Calu3 (cell line): ENCODE measurements around the gene TM4SF18. TPM values are rescaled to one million over a fixed set of nuclear protein-coding genes. Genes with fewer than 3 reads are reported as not detected.

Experiments used
- BruUV-seq: library from RNA; stranded (reverse); fragments of 400-500 nt; replicated peaks from 2 replicates; lab custom pipeline; 2021; lab: Mats Ljungman, UMichigan
- CTCF ChIA-PET: fragments of 300-600 bp; sonication (Branson Sonifier 250); formaldehyde crosslinking; loops from one replicate; lab custom pipeline; 2022; ENCODE audit warnings: antibody characterized with exemption; lab: Charles Lee
- DNase-seq: peaks from one replicate; pipeline ENCODE4 v3.0.0; 2022
- H3K27ac Mint-ChIP-seq: one replicate; pipeline ENCODE4 v1.8.0; 2022; ENCODE audit warnings: mixed read lengths; ENCODE audit not compliant: unreplicated experiment
- H3K27me3 Mint-ChIP-seq: one replicate; pipeline ENCODE4 v1.8.0; 2022; ENCODE audit warnings: mixed read lengths; ENCODE audit not compliant: unreplicated experiment
- H3K36me3 Mint-ChIP-seq: one replicate; pipeline ENCODE4 v1.8.0; 2022; ENCODE audit warnings: mild to moderate bottlenecking, moderate library complexity, mixed read lengths; ENCODE audit not compliant: insufficient read depth, unreplicated experiment
- H3K4me1 Mint-ChIP-seq: one replicate; pipeline ENCODE4 v1.8.0; 2022; ENCODE audit warnings: mild to moderate bottlenecking, low read depth, mixed read lengths; ENCODE audit not compliant: unreplicated experiment
- H3K4me3 Mint-ChIP-seq: one replicate; pipeline ENCODE4 v1.8.0; 2022; ENCODE audit warnings: mild to moderate bottlenecking, low read depth, moderate library complexity, mixed read lengths; ENCODE audit not compliant: unreplicated experiment
- H3K9me3 Mint-ChIP-seq: one replicate; pipeline ENCODE4 v1.8.0; 2022; ENCODE audit warnings: low read depth, mixed read lengths; ENCODE audit not compliant: unreplicated experiment
- intact Hi-C: fragments of 100-400 bp; cut with micrococcal nuclease; formaldehyde crosslinking; loops from one replicate; pipeline ENCODE4 v1.10.0; 2022; ENCODE audit not compliant: unreplicated experiment
- total RNA-seq: library from RNA; stranded (reverse); gene quantifications from 2 replicates; pipeline ENCODE4 v1.2.3, GENCODE V29; 2022
- TF ChIP-seq, protein P1 (sequence below): fragments of 200-600 bp; IDR thresholded peaks from one replicate; pipeline ENCODE4 v1.8.0; 2022; ENCODE audit warnings: antibody characterized with exemption; ENCODE audit not compliant: unreplicated experiment

Gene TM4SF18
- total RNA-seq, 1 experiment from 2014 or later = 0.21 TPM

DNA sequence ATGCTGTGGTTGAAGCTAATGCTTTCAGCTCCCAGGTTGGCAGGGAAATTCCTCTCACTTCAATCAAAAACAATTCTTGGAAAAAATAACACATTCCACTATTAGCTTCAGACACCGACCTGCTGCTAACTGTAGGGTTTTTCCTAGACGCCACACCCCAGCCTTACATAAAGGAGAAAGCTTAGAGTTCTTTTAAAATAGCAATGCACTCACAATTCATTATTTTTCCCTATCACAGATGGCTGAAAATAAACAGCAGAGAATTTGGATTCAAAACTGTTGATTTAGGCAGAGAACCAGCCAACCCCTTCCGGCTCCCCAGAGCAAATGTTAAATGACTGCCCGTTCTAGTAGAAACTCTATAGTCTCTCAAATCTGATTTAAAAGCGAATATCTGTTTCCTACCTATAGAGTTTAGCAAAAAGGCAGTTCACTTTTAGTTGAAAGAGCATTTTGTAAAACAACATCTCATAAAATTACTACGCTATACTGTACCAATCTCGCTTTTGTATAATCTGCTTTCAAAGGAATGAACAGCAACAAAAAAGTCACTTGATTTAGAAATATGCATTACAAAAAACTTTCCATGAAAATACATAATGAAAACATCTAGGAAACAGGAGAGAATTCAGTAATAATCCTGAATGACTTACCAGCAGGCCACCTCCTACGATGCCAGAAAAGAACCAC, 43.4 kb upstream of the TM4SF18 start:
- CTCF ChIA-PET = interaction anchor here (1.1 to 2.2 kb wide), 14 partner anchors 10 to 177 kb away, joined by 3 to 23 read pairs (median 6); no protein-coding TSS in a partner anchor
- Mint-ChIP-seq H3K27ac (peak overlapping the region; percentile 95), H3K4me1 (peaks cover 53% of the 10 kb centered on the region), H3K4me3 (peak overlapping the region; percentile 75), H3K9me3 (no peaks in the 10 kb centered on the region), H3K27me3 (no peaks in the 10 kb centered on the region), H3K36me3 (peaks cover 82% of the 10 kb centered on the region)
- DNase-seq = no peak
- TSS peak; percentile 38 for BruUV-seq
- TF ChIP-seq, protein P1, sequence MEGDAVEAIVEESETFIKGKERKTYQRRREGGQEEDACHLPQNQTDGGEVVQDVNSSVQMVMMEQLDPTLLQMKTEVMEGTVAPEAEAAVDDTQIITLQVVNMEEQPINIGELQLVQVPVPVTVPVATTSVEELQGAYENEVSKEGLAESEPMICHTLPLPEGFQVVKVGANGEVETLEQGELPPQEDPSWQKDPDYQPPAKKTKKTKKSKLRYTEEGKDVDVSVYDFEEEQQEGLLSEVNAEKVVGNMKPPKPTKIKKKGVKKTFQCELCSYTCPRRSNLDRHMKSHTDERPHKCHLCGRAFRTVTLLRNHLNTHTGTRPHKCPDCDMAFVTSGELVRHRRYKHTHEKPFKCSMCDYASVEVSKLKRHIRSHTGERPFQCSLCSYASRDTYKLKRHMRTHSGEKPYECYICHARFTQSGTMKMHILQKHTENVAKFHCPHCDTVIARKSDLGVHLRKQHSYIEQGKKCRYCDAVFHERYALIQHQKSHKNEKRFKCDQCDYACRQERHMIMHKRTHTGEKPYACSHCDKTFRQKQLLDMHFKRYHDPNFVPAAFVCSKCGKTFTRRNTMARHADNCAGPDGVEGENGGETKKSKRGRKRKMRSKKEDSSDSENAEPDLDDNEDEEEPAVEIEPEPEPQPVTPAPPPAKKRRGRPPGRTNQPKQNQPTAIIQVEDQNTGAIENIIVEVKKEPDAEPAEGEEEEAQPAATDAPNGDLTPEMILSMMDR = no peak
- intact Hi-C loops = loop anchor here (1.0 kb wide), 3 partner anchors 8 to 103 kb away; no protein-coding TSS in a partner anchor

DNA sequence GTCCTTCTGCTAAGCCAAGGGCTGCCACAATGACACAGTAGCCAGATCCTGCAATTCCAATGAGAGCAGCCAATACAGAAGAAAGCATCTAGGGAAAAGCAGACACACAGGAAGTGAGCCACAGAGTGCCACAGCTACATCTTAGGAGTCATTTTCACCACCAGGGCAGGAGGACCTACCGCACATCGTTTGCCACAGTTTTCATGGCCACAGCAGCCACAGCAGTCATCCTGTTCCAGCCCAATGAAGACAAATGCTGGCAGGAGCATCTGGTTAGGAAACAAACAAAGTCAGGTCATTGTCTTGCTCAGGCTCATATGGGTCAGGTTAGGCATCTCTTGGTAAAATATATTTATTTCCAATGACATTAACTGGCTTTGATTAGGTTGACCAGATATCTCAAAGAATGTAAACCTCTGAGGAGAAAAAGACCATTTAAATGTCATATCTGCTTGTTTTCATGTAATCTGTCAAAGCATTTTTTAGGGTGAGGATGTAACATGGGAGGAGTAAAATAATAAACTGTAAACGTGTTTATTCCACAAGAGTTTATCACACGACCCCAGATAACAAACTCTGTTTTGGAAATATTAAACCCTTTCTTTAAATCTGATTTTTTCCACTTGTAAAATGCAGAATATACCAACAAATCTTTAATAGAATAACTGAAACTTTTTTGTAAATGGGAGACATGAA, 42.2 kb upstream of the TM4SF18 start:
- H3K36me3 Mint-ChIP-seq = peaks cover 85% of the 10 kb centered on the region
- CTCF ChIA-PET = interaction anchor here (1.0 to 1.3 kb wide), 3 partner anchors 20 to 105 kb away, joined by 3 to 5 read pairs (median 3); no protein-coding TSS in a partner anchor
- H3K9me3 Mint-ChIP-seq = no peaks in the 10 kb centered on the region
- H3K4me3 Mint-ChIP-seq = peak overlapping the region; percentile 79
- intact Hi-C loops = no loop called here
- BruUV-seq = no TSS peak
- H3K27me3 Mint-ChIP-seq = no peaks in the 10 kb centered on the region
- peaks cover 53% of the 10 kb centered on the region for H3K4me1 Mint-ChIP-seq
- peak; percentile 56 for DNase-seq
- TF ChIP-seq, protein P1 = no peak
- H3K27ac Mint-ChIP-seq = peak overlapping the region; percentile 87

- no peak for DNase-seq
- peak overlapping the region; percentile 79 for H3K4me3 Mint-ChIP-seq
- TF ChIP-seq, protein P1 = no peak
- intact Hi-C loops = no loop called here
- peak overlapping the region; percentile 87 for H3K27ac Mint-ChIP-seq
- no peaks in the 10 kb centered on the region for H3K27me3 Mint-ChIP-seq
- peaks cover 61% of the 10 kb centered on the region for H3K4me1 Mint-ChIP-seq
- peaks cover 92% of the 10 kb centered on the region for H3K36me3 Mint-ChIP-seq
- no peaks in the 10 kb centered on the region for H3K9me3 Mint-ChIP-seq
- CTCF ChIA-PET = interaction anchor here (1.0 to 1.1 kb wide), 2 partner anchors 26 to 30 kb away, joined by 3 to 5 read pairs; no protein-coding TSS in a partner anchor
- BruUV-seq = no TSS peak
Observed at GRCh38 chr3:149374793-149375500, 41.5 kb upstream of the TM4SF18 start.

- CTCF ChIA-PET = interaction anchor here (0.9 to 2.5 kb wide), 7 partner anchors 14 to 195 kb away, joined by 3 to 12 read pairs (median 3); no protein-coding TSS in a partner anchor
- Mint-ChIP-seq H3K4me1 (peaks cover 63% of the 10 kb centered on the region), H3K27me3 (no peaks in the 10 kb centered on the region), H3K9me3 (no peaks in the 10 kb centered on the region), H3K27ac (peak overlapping the region; percentile 87), H3K36me3 (peaks cover 98% of the 10 kb centered on the region), H3K4me3 (peak overlapping the region; percentile 79)
- TF ChIP-seq, protein P1 = no peak
- intact Hi-C loops = no loop called here
- no TSS peak for BruUV-seq
- no peak for DNase-seq
Observed at GRCh38 chr3:149374391-149374790, 41.0 kb upstream of the TM4SF18 start.
